ENCODE data around the gene SUGP2. TPM values are rescaled to one million over a fixed set of nuclear protein-coding genes. Genes with fewer than 3 reads are reported as not detected.

Gene SUGP2
- total RNA-seq, 1 experiment from 2014 or later: 74.1 TPM

DNA sequence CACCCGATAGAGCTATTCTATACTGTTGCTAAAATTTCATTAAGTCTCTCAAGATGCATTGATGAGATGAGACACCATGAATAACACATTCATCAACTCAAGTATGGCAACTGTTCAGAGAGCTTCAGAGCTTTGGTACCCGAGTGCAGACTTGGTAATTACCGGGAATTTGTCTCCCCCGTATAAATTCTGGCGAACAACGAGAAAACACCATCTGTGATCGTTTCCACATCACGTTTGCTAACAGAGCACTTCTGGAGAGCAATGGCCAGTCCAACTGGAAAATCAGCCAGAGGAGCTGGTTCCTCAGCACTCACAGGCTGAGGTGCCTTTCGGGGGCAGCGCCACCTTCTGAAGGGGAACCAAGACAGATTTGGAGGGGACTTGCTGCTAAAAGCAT, 40.2 kb downstream of the SUGP2 start:
- H3K27ac Mint-ChIP-seq (ENCODE audit: unreplicated experiment): no peak overlapping the region
- TF ChIP-seq, protein P1, sequence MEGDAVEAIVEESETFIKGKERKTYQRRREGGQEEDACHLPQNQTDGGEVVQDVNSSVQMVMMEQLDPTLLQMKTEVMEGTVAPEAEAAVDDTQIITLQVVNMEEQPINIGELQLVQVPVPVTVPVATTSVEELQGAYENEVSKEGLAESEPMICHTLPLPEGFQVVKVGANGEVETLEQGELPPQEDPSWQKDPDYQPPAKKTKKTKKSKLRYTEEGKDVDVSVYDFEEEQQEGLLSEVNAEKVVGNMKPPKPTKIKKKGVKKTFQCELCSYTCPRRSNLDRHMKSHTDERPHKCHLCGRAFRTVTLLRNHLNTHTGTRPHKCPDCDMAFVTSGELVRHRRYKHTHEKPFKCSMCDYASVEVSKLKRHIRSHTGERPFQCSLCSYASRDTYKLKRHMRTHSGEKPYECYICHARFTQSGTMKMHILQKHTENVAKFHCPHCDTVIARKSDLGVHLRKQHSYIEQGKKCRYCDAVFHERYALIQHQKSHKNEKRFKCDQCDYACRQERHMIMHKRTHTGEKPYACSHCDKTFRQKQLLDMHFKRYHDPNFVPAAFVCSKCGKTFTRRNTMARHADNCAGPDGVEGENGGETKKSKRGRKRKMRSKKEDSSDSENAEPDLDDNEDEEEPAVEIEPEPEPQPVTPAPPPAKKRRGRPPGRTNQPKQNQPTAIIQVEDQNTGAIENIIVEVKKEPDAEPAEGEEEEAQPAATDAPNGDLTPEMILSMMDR (IDR thresholded peaks at IDR 0.05; ENCODE audit: insufficient read depth in 1 of 2, low read depth in 1 of 2, low read length in 1 of 2, severe bottlenecking in 1 of 2, unreplicated experiment in 1 of 2): no peak
- Histone ChIP-seq H3K4me1 (no peaks in the 10 kb centered on the region), H3K9me3 (no peaks in the 10 kb centered on the region), H3K27me3 (replicated peaks; ENCODE audit: control insufficient read depth, insufficient read depth, low read length) (no peaks in the 10 kb centered on the region), H3K4me3 (ENCODE audit: low read depth, low read length) (no peak overlapping the region), H3K36me3 (ENCODE audit: control insufficient read depth, insufficient read depth, low read length) (no peaks in the 10 kb centered on the region; the same call in 1 of the 2 replicates)
- no peaks in the 10 kb centered on the region for H3K27me3 Mint-ChIP-seq (ENCODE audit: insufficient read depth, unreplicated experiment)
- intact Hi-C loops (cut with micrococcal nuclease; ENCODE audit: unreplicated experiment): no loop called here
- POLR2A ChIA-PET: no interaction called here
- no peak overlapping the region for H3K4me3 Mint-ChIP-seq (ENCODE audit: unreplicated experiment)
- no peaks in the 10 kb centered on the region for H3K4me1 Mint-ChIP-seq (ENCODE audit: low read depth, unreplicated experiment)
- BruUV-seq (replicated peaks): no TSS peak
- DNase-seq: no peak
- H3K9me3 Mint-ChIP-seq (ENCODE audit: unreplicated experiment): no peaks in the 10 kb centered on the region
- peaks cover 50% of the 10 kb centered on the region for H3K36me3 Mint-ChIP-seq (ENCODE audit: insufficient read depth, unreplicated experiment)
- CTCF ChIA-PET: no interaction called here

DNA sequence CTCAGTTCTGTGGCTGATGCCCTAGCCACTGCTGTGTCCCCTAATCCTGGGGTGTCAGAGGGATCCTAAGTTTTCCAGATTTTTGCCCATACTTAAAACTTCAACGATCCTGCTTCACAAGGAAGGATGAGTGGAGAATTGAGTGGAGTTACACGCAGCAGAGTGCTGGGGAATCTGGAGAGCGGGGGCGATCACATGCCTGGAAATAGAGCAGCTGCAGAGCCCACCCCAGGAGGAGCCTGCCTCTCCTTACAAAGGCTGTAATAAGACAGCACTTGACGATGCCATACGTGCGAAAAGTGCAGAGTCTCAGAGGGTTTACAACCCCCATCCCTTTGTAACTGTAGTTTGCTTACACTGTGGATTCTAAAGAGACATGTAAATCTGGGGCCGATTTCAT, 40.6 kb downstream of the SUGP2 start:
- H3K9me3 ChIP-seq: no peaks in the 10 kb centered on the region
- no peak for DNase-seq
- no peaks in the 10 kb centered on the region; the same call in 1 of the 2 replicates for H3K36me3 ChIP-seq (ENCODE audit: control insufficient read depth, insufficient read depth, low read length)
- ChIA-PET CTCF (no interaction called here), POLR2A (no interaction called here)
- peaks cover 53% of the 10 kb centered on the region for H3K36me3 Mint-ChIP-seq (ENCODE audit: insufficient read depth, unreplicated experiment)
- H3K27me3 Mint-ChIP-seq (ENCODE audit: insufficient read depth, unreplicated experiment): no peaks in the 10 kb centered on the region
- H3K27ac Mint-ChIP-seq (ENCODE audit: unreplicated experiment): no peak overlapping the region
- BruUV-seq (replicated peaks): TSS peak; percentile 33
- TF ChIP-seq, protein P1 (IDR thresholded peaks at IDR 0.05; ENCODE audit: insufficient read depth in 1 of 2, low read depth in 1 of 2, low read length in 1 of 2, severe bottlenecking in 1 of 2, unreplicated experiment in 1 of 2): no peak
- H3K4me3 ChIP-seq (ENCODE audit: low read depth, low read length): no peak overlapping the region
- H3K9me3 Mint-ChIP-seq (ENCODE audit: unreplicated experiment): no peaks in the 10 kb centered on the region
- H3K4me1 ChIP-seq: no peaks in the 10 kb centered on the region
- no peaks in the 10 kb centered on the region for H3K4me1 Mint-ChIP-seq (ENCODE audit: low read depth, unreplicated experiment)
- no peaks in the 10 kb centered on the region for H3K27me3 ChIP-seq (replicated peaks; ENCODE audit: control insufficient read depth, insufficient read depth, low read length)
- H3K4me3 Mint-ChIP-seq (ENCODE audit: unreplicated experiment): no peak overlapping the region
- intact Hi-C loops (cut with micrococcal nuclease; ENCODE audit: unreplicated experiment): no loop called here

DNA sequence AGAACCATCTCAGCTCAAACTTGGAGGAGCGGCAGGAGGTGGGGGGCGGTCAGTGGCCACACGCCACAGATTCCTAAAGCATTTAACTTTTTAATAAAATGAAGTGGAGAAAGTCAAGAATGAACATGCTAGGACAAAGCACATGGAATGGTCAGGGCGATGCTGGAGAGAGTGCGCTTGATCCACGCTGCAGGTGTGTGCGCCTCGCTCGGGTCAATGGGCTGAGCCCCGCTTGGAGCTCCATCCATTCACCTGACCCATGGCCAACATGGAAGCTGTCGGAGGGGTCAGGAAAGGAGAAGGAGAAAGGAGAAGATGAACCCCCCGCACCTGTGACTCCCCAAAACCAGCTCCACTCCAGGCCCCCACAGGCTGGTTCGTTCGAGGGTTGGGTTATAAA, 41.8 kb downstream of the SUGP2 start:
- Mint-ChIP-seq H3K9me3 (ENCODE audit: unreplicated experiment) (no peaks in the 10 kb centered on the region), H3K36me3 (ENCODE audit: insufficient read depth, unreplicated experiment) (peaks cover 44% of the 10 kb centered on the region), H3K27me3 (ENCODE audit: insufficient read depth, unreplicated experiment) (no peaks in the 10 kb centered on the region), H3K4me1 (ENCODE audit: low read depth, unreplicated experiment) (no peaks in the 10 kb centered on the region), H3K27ac (ENCODE audit: unreplicated experiment) (no peak overlapping the region), H3K4me3 (ENCODE audit: unreplicated experiment) (no peak overlapping the region)
- POLR2A ChIA-PET: no interaction called here
- no TSS peak for BruUV-seq (replicated peaks)
- CTCF ChIA-PET: no interaction called here
- Histone ChIP-seq H3K27me3 (replicated peaks; ENCODE audit: control insufficient read depth, insufficient read depth, low read length) (no peaks in the 10 kb centered on the region), H3K9me3 (no peaks in the 10 kb centered on the region), H3K4me1 (no peaks in the 10 kb centered on the region), H3K36me3 (ENCODE audit: control insufficient read depth, insufficient read depth, low read length) (no peaks in the 10 kb centered on the region; the same call in 1 of the 2 replicates), H3K4me3 (ENCODE audit: low read depth, low read length) (no peak overlapping the region)
- intact Hi-C loops (cut with micrococcal nuclease; ENCODE audit: unreplicated experiment): no loop called here
- TF ChIP-seq, protein P1 (IDR thresholded peaks at IDR 0.05; ENCODE audit: insufficient read depth in 1 of 2, low read depth in 1 of 2, low read length in 1 of 2, severe bottlenecking in 1 of 2, unreplicated experiment in 1 of 2): no peak
- DNase-seq: no peak
